ENCODE measurements around the gene CREBBP. TPM values are rescaled to one million over a fixed set of nuclear protein-coding genes. Genes with fewer than 3 reads are reported as not detected.

CREBBP gene
- total RNA-seq, 2 donors from 2014 or later, result 57.1 to 63.1 TPM

GRCh38 chr16:3859889-3860288, 20.6 kb downstream of the CREBBP start:
- Mint-ChIP-seq H3K27ac (no peak overlapping the region), H3K27me3 (ENCODE audit: low read depth) (no peaks in the 10 kb centered on the region), H3K4me3 (no peak overlapping the region), H3K36me3 (ENCODE audit: insufficient read depth in 2 of 2) (peaks cover 0 to 1% of the 10 kb centered on the region in 2 donors), H3K4me1 (ENCODE audit: low read depth) (peaks cover 82% of the 10 kb centered on the region), H3K9me3 (no peaks in the 10 kb centered on the region)
- DNase-seq (no peak), ATAC-seq (replicated peaks in 1 of 2) (no peak)

- DNase-seq, result no peak
- H3K4me1 Mint-ChIP-seq (ENCODE audit: low read depth), result peaks cover 82% of the 10 kb centered on the region
- H3K36me3 Mint-ChIP-seq (ENCODE audit: insufficient read depth in 2 of 2), result no peaks in the 10 kb centered on the region
- no peak for ATAC-seq (replicated peaks in 1 of 2)
- H3K9me3 Mint-ChIP-seq, result no peaks in the 10 kb centered on the region
- H3K27ac Mint-ChIP-seq, result peak overlapping the region; percentile 35
- H3K27me3 Mint-ChIP-seq (ENCODE audit: low read depth), result no peaks in the 10 kb centered on the region
- H3K4me3 Mint-ChIP-seq, result no peak overlapping the region
Observed at GRCh38 chr16:3858801-3859200, 21.7 kb downstream of the CREBBP start.

- peak overlapping the region in 1 of 2 donors; percentile 24 for H3K4me3 Mint-ChIP-seq
- H3K27me3 Mint-ChIP-seq (ENCODE audit: low read depth), result no peaks in the 10 kb centered on the region
- H3K9me3 Mint-ChIP-seq, result no peaks in the 10 kb centered on the region
- DNase-seq (no peak), ATAC-seq (replicated peaks in 1 of 2) (peak; percentile 61 to 70)
- peaks cover 76% of the 10 kb centered on the region for H3K4me1 Mint-ChIP-seq (ENCODE audit: low read depth)
- no peaks in the 10 kb centered on the region for H3K36me3 Mint-ChIP-seq (ENCODE audit: insufficient read depth in 2 of 2)
- H3K27ac Mint-ChIP-seq, result peak overlapping the region; percentile 31
Observed at GRCh38 chr16:3857189-3858043, 23.1 kb downstream of the CREBBP start.

GRCh38 chr16:3856367-3857141, 24.0 kb downstream of the CREBBP start:
- ATAC-seq (replicated peaks in 1 of 2) (peak in 1 of 2 donors; percentile 12), DNase-seq (no peak)
- Mint-ChIP-seq H3K9me3 (no peaks in the 10 kb centered on the region), H3K4me1 (ENCODE audit: low read depth) (peaks cover 71% of the 10 kb centered on the region), H3K36me3 (ENCODE audit: insufficient read depth in 2 of 2) (no peaks in the 10 kb centered on the region), H3K27me3 (ENCODE audit: low read depth) (no peaks in the 10 kb centered on the region), H3K27ac (peak overlapping the region; percentile 22), H3K4me3 (no peak overlapping the region)

GRCh38 chr16:3854750-3855541, 25.6 kb downstream of the CREBBP start:
- peaks cover 63% of the 10 kb centered on the region for H3K4me1 Mint-ChIP-seq (ENCODE audit: low read depth)
- H3K4me3 Mint-ChIP-seq, result peak overlapping the region in 1 of 2 donors; percentile 34
- no peak for DNase-seq
- H3K27me3 Mint-ChIP-seq (ENCODE audit: low read depth), result no peaks in the 10 kb centered on the region
- peak overlapping the region; percentile 34 for H3K27ac Mint-ChIP-seq
- ATAC-seq (replicated peaks in 1 of 2), result peak in 1 of 2 donors; percentile 42
- no peaks in the 10 kb centered on the region for H3K36me3 Mint-ChIP-seq (ENCODE audit: insufficient read depth in 2 of 2)
- no peaks in the 10 kb centered on the region for H3K9me3 Mint-ChIP-seq

- no peak for ATAC-seq (replicated peaks in 1 of 2)
Observed at GRCh38 chr16:3850544-3850899, 30.0 kb downstream of the CREBBP start.

GRCh38 chr16:3849751-3850543, 30.6 kb downstream of the CREBBP start:
- Mint-ChIP-seq H3K4me3 (no peak overlapping the region), H3K27ac (no peak overlapping the region), H3K36me3 (ENCODE audit: insufficient read depth in 2 of 2) (peaks cover 2 to 3% of the 10 kb centered on the region in 2 donors), H3K27me3 (ENCODE audit: low read depth) (no peaks in the 10 kb centered on the region), H3K9me3 (no peaks in the 10 kb centered on the region), H3K4me1 (ENCODE audit: low read depth) (peaks cover 43% of the 10 kb centered on the region)
- no peak for DNase-seq
- ATAC-seq (replicated peaks in 1 of 2), result no peak

More at GRCh38 chr16:3850544-3850899, 30.0 kb downstream of the CREBBP start:
- Mint-ChIP-seq H3K4me1 (ENCODE audit: low read depth) (peaks cover 42% of the 10 kb centered on the region), H3K36me3 (ENCODE audit: insufficient read depth in 2 of 2) (peaks cover 0 to 3% of the 10 kb centered on the region in 2 donors), H3K27ac (no peak overlapping the region), H3K9me3 (no peaks in the 10 kb centered on the region), H3K27me3 (ENCODE audit: low read depth) (no peaks in the 10 kb centered on the region), H3K4me3 (no peak overlapping the region)
- DNase-seq, result no peak

GRCh38 chr16:3846595-3847091, 33.9 kb downstream of the CREBBP start:
- Mint-ChIP-seq H3K27me3 (ENCODE audit: low read depth) (no peaks in the 10 kb centered on the region), H3K36me3 (ENCODE audit: insufficient read depth in 2 of 2) (peaks cover 2 to 3% of the 10 kb centered on the region in 2 donors), H3K4me3 (no peak overlapping the region)

GRCh38 chr16:3846087-3846486, 34.4 kb downstream of the CREBBP start:
- ATAC-seq (replicated peaks in 1 of 2), result no peak
- H3K27ac Mint-ChIP-seq, result no peak overlapping the region
- no peak overlapping the region for H3K4me3 Mint-ChIP-seq
- H3K9me3 Mint-ChIP-seq, result no peaks in the 10 kb centered on the region
- peaks cover 38% of the 10 kb centered on the region for H3K4me1 Mint-ChIP-seq (ENCODE audit: low read depth)
- no peak for DNase-seq
- H3K27me3 Mint-ChIP-seq (ENCODE audit: low read depth), result no peaks in the 10 kb centered on the region
- H3K36me3 Mint-ChIP-seq (ENCODE audit: insufficient read depth in 2 of 2), result peaks cover 2 to 3% of the 10 kb centered on the region in 2 donors

More at GRCh38 chr16:3846595-3847091, 33.9 kb downstream of the CREBBP start:
- Mint-ChIP-seq H3K27ac (no peak overlapping the region), H3K9me3 (no peaks in the 10 kb centered on the region), H3K4me1 (ENCODE audit: low read depth) (peaks cover 38% of the 10 kb centered on the region)
- DNase-seq (no peak), ATAC-seq (replicated peaks in 1 of 2) (no peak)

- H3K4me1 Mint-ChIP-seq (ENCODE audit: low read depth), result peaks cover 50% of the 10 kb centered on the region
- no peak overlapping the region for H3K4me3 Mint-ChIP-seq
- peaks cover 0 to 2% of the 10 kb centered on the region in 2 donors for H3K36me3 Mint-ChIP-seq (ENCODE audit: insufficient read depth in 2 of 2)
- H3K27ac Mint-ChIP-seq, result no peak overlapping the region
- no peaks in the 10 kb centered on the region for H3K27me3 Mint-ChIP-seq (ENCODE audit: low read depth)
- ATAC-seq (replicated peaks in 1 of 2), result no peak
- DNase-seq, result no peak
- H3K9me3 Mint-ChIP-seq, result no peaks in the 10 kb centered on the region
Observed at GRCh38 chr16:3842994-3843393, 37.5 kb downstream of the CREBBP start.

- no peaks in the 10 kb centered on the region for H3K27me3 Mint-ChIP-seq (ENCODE audit: low read depth)
- ATAC-seq (replicated peaks in 1 of 2) (no peak), DNase-seq (no peak)
- no peaks in the 10 kb centered on the region for H3K9me3 Mint-ChIP-seq
- H3K36me3 Mint-ChIP-seq (ENCODE audit: insufficient read depth in 2 of 2), result peaks cover 0 to 2% of the 10 kb centered on the region in 2 donors
- peaks cover 46% of the 10 kb centered on the region for H3K4me1 Mint-ChIP-seq (ENCODE audit: low read depth)
- peak overlapping the region in 1 of 2 donors; percentile 6 for H3K4me3 Mint-ChIP-seq
- H3K27ac Mint-ChIP-seq, result no peak overlapping the region
Observed at GRCh38 chr16:3841729-3842508, 38.6 kb downstream of the CREBBP start.
